Activated CD4-positive, CD25-positive, alpha-beta regulatory T cell treated with anti-CD3 and anti-CD28 coated beads, Interleukin-2, amount 50 U/mL, for 24 hours (primary cell): ENCODE data around the gene PLBD1.

Experiments
- ATAC-seq, 2 donors: fragments of 150-1000 bp; cut with Tn5 transposase; one replicate each; pipeline ENCODE4 v1.10.0; 2021; ENCODE audit warnings: mild to moderate bottlenecking in 1 of 2, moderate library complexity in 1 of 2

Gene PLBD1, protein sequence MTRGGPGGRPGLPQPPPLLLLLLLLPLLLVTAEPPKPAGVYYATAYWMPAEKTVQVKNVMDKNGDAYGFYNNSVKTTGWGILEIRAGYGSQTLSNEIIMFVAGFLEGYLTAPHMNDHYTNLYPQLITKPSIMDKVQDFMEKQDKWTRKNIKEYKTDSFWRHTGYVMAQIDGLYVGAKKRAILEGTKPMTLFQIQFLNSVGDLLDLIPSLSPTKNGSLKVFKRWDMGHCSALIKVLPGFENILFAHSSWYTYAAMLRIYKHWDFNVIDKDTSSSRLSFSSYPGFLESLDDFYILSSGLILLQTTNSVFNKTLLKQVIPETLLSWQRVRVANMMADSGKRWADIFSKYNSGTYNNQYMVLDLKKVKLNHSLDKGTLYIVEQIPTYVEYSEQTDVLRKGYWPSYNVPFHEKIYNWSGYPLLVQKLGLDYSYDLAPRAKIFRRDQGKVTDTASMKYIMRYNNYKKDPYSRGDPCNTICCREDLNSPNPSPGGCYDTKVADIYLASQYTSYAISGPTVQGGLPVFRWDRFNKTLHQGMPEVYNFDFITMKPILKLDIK

DNA sequence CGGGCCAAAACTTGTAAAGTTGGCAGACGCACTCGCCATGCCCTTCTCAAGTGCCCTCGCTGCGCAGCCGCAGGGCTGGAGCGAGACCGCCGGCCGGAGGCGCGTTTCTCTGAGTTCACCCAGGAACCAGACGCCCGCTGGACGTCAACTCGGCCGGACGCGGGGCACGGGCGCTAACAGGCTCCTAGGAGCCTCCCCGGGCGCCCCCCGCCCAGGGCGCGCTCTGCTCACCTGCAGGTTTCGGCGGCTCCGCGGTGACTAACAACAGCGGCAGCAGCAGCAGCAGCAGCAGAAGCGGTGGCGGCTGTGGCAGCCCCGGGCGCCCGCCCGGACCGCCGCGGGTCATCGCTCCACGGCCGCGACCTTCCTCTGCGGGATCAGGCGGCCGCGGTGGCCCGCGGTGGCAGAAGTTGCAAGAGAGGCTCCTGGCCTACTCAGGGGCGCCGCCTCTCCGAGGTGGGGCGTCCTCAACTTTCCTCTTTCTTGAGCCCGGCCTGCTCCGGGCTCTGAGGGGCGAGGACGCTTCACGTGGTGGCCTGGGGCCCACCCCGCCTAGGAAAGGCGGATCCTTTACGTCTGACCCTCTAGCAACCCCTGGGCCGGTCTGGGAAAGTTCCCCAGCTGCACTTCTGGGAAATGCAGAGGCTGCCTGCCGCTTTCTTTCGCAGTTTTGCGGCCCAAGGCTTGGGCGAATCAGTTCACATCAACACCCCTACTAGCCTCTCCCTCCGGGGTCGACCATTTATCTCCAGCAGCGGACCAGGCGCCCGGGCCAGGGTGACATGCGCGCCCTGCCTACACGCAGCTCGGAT, at the start of gene PLBD1:
Gene PLBD1, minus strand, starts transcription at position 533 of the 812 bp plus-strand sequence. Its CDS starts 187 bp downstream, at position 346.
- ATAC-seq: peak in 1 of 2 donors; percentile 44

DNA sequence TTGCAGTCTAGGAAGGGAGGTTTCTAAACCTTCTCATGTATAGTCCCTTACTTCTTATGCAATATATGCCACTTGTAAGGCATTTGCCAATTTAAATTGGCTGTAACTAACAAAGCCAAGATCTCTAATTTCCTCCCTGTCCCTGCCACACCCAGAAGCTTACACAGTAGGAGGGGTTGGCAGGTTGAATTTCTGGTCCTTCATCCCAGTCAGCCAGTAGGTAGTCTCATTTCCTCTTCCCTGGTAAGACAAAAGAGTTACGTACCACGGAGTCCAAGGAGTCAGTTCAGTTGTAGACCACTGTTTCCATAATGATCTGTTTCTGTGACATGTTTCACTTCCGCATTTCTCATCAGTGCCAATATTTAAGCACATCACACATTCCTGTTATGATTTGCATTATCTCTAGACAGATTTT, 47.0 kb upstream of the PLBD1 start:
- ATAC-seq: peak in 1 of 2 donors; percentile 27

DNA sequence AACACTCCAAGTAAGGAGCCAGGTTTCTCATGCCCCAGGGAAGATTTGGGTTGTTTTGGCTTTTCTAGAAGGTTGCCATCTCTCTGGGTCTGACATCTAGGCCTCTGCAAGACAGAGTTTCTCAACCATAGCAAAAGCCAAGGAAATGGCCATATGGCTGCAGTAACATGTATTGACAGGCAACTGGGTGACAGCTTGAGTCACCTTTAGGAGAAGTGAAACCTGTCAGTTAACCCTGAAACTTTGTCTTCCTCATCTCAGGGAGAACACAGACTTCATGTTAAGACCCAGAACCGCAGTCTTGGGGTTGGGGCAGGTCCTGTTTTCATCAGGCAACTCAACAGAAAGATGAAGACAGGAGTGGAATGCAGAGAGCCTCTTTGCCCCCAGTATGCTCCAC, 46.0 kb upstream of the PLBD1 start:
- ATAC-seq: peak in 1 of 2 donors; percentile 56

DNA sequence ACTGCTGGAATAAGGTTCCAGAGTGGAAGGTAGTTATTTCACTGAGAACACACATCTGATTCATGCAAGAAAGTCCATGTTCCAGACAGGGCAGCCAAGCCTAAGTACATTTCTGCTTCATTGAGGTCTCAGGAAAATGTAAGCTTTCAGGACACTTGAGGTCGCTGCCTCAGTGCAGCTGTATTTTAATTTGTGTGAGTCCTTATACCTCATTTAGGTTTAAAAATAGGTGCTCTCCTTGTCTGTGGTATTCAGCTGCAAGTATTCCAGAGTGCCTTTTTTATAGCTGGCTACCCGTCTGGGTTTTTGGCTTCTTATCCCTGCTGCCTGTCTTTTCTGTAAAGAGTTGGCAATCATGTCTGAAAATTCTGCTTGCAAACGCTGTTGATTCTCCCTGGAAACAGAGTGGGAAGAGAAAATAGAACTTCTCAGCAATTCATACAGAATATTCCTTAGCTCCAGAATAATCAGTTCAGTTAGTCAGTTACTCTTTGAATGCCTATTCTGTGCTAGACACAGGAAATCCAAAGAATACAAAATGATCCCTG, 45.3 kb upstream of the PLBD1 start:
- ATAC-seq: no peak

DNA sequence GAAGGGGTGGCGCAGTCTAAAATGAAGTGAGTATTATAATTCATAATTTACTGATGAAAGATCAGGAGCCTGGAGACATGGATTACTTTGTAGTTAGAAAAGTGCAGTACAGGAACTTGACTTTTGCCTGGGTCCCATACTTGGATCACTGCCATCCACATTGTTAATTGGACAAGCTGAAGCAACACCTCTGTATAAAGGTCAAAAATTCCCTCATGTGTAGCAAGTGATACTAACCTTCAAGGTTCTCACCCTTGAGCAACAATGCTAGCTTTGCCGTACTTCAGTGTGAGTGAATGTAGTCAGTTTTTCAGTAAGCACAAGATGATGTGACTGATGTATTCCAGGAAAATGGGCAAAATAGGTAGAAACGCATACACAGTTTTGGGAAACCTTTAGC, 44.6 kb upstream of the PLBD1 start:
- no peak for ATAC-seq

DNA sequence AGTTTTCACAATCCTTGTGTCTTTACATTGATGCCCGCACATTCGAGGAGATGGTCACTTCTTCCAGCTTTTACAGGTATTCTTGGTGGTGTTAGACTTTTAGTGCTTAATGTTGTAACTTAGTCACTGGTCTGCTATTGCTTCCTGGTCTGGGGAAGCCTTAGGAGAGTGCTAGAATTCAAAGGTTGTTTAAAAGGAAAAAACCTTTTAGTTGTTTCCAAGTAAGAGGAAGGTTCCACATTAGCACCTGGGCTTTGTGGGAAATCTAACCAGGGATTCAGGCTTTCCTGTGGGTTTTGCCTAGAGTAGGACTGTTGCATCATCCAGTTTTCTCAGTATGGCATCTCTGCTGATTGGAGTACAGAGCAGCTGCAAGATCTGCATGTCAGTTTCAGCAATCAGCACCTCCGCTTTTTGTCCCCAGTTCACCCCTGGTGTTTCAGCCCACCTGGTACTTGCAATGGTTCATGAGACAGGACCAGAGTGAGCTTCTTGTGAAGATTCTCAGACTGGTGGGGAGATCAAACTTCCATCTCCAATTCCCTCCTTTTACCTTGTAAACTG, 44.0 kb upstream of the PLBD1 start:
- ATAC-seq: no peak

DNA sequence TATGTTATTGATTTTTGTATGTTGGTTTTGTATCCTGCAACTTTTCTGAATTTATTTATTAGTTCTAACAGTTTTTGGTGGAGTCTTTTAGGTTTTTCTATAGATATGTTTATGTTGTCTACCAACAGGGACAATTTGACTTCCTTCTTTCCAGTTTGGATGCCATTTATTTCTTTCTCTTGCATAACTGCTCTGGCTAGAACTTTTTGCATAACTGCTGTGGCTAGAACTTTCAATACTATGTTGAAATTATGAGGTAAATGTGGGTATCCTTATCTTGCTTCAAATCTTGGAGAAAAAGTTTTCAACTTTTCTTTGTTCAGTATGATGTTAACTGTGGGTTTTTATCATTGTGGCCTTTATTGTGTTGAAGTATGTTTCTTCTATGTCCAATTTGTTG, 39.9 kb upstream of the PLBD1 start:
- no peak for ATAC-seq

DNA sequence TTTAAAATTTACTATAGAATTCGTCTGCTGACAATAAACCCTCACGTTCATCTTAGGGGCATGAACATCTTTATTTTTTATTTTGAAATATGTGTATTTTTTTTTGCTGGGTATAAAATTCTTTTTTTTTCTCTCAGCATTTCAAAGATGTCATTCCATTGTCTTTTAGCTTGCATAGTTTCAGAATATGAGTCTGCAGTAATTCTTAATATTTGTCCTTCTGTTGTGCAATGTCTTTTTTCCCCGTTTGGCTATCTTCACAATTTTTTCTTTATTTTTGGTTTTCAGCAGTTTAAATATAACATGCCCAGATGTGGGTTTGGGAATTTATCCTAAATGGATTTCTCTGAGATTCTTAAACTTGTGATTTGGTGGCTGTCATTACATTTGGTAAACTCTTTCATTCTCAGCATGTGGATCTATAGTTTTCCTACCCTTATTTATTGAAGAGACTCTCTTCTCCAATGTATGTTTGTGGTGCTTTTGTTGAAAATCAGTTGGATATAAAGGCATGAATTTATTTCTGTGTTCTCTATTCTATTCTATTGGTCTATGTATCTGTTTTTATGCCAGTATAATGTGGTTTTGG, 37.8 kb upstream of the PLBD1 start:
- no peak for ATAC-seq

DNA sequence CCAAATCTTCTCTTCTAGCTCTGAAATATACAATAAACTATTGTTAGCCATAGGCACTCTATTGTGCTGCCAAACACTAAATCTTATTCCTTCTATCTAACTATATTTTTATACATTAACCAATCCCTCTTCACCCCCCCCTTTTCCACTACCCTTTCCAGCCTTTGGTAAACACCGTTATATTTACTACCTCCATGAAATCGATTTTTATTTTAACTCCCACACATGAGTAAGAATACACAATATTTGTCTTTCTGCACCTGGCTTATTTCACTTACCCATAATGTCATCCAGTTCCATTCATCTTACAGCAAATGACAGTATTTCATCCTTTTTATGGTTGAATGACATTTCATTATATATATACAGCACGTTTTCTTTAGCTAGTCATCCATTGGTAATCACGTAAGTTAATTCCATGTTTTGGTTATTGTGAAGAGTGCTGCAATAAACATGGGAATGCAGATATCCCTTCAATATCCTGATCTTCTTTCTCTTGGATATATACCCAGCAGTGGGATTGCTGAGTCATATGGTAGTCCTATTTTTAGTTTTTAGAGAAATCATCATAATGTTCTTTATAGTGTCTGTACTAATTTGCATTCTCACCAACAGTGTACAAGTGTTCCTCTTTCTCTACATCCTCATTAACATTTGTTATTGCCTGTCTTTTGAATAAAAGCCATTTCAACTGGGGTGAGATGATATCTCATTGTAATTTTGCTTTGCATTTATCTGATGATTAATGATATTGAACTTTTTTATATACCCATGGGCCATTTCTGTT, 34.2 kb upstream of the PLBD1 start:
- ATAC-seq: no peak

DNA sequence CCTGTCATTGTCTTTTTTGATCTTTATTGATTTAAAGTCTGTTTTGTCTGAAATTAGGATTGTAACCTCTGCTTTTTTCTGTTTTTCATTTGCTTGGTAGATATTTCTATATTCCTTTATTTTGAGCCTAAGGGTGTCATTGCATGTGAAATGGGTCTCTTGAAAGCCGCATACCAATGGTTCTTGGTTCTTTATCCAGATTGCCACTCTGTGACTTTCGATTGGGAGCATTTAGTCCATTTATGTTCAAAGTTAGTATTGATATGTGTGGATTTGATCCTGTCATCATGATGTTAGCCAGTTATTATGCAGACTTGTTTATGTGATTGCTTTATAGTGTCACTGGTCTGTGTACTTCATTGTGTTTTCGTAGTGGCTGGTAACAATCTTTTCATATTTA, 29.8 kb upstream of the PLBD1 start:
- no peak for ATAC-seq

DNA sequence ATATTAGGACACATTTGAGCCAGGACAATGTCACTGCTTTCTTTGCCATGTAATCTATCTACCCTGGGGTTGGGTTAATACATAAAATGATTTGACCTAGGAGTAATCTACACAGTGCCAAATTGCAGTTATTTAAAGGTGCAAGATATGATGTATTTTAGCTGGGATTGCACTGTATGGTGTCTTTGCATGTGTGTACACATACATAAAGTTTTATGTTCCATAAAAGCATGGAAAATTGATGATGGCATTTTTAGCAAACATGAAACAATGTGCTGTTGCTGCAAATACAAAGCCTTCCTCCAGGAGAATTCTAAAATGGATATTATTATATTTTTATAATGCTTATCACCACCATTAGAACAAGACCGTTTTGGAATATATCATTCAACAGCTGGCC, 24.0 kb upstream of the PLBD1 start:
- ATAC-seq: no peak

DNA sequence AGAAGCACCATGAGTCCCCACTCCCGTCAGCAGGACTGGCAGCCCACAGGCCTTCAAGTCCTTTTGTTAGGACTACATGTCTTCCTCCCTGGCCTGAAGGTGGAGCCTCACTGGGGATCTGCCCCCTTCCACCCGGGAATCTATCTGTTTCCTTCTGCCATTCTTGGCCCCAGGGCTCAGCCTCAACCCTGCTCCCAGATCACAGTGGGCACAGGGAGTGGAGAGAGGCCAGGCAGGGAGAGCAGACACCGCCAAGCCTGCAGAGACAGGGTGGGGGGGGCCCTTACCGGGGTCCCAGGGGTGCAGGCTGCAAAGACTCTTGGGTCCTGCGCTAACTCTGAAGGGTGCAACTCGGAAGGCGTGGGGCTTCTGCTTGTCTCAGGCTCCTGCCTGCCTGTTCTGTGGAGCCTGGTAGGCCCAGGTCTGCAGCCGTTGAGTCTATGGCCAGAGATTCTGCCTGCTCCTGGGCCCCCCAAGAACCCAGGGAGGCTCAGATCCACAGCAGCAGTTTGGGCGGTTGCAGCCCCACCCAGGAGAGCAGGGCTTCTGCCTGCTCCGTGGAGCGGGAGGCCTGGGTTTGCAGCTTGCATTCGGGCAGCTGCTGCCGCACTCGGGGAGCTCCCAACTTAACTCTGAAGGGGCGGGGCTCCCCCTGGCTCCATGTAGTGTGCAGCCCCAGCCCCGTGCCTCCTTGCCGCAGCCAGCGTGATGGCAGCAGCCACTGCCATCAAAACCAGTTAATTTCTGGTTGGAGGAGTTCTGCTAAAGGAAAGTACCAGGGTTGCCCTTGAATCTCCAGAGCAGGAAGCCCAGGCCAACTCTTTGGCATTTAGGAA, 21.7 kb upstream of the PLBD1 start:
- no peak for ATAC-seq

DNA sequence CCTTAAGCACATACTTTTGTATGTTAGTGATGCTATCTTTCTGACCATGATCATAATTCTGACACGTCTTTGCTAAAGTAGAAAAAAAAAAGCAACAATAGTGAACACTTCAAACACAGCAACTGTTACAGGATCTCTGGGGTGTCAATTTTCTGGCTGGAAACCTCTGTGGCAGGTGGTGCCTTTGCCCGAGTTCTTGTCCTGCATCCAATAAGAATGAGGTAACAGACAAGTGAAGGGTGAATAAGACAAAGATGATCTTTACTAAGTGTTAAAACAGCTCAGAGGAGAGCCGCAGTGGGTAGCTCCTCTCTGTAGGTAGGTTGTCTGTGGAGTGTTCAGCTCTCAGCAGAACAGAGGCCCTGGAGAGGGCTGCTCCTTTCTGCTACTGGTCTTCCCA, 20.9 kb upstream of the PLBD1 start:
- ATAC-seq: no peak

DNA sequence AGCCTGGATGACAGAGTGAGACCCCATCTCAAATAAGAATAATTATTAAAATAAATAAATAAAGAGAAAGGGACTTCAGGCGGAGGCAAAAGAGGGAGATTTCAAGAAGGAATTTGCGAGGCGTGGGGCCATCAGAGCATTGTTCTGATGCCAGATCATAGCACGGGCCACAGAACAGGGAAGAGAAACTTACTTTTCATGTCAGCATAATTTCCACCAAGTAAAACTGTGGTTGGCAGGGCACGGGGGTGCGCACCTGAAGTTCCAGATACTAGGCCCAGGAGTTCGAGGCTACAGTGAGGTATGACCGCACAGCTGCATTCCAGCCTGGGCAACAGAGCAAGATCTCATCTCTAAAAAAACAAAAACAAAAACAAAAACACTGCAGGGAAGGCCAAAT, 11.0 kb upstream of the PLBD1 start:
- ATAC-seq: no peak

DNA sequence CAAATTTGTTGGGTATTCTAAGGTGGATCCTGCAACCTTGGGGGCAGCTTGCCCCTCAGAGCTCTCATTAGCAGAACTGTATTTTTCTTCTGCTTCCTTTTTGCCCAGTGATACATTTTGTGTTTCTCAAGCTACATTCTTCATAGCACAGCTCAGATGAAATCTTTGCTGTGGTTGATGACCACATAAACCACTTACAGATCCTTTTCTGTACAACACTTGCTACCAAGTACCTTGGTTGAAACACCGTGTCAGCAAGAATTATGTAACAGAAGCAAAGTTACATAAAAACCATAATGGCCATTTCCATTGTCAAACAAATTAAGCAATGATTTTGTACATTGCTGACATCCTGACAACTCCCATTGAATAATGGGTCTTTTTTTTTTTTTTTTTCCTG, 9.7 kb upstream of the PLBD1 start:
- peak in 1 of 2 donors; percentile 27 for ATAC-seq

DNA sequence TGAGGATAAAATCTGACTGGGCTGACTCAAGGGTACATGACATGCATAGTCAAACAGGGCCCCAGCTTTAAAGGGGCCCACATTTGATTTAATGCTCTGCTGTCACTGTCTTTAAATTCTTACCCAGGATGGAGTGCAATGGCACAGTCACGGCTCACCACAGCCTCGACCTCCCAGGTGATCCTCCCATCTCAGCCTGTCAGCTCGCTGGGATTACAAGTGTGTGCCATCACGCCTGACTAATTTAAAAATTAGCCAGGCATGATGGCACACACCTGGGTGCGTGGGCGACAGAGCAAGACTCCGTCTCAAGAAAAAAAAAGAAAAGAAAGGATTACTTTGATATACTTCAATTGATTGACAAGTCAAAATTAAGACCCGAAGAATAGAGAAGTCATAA, 9.2 kb upstream of the PLBD1 start:
- no peak for ATAC-seq

DNA sequence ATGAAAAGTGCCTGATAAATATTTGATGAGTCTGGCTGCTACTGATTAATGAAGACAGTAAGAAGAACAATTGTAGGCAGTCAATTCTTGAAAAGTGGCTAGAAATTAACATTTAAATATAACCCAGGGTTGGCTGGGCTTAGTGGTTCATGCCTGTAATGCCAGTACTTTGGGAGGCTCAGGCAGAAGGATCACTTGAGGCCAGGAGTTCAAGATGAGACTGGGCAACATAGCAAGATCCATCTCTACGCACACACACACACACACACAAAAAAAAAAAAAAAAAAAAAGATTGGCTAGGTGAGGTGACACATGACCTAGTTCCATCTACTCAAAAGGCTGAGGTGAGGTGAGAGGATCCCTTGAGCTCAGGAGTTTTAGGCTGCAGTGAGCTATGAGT, 7.9 kb upstream of the PLBD1 start:
- no peak for ATAC-seq

DNA sequence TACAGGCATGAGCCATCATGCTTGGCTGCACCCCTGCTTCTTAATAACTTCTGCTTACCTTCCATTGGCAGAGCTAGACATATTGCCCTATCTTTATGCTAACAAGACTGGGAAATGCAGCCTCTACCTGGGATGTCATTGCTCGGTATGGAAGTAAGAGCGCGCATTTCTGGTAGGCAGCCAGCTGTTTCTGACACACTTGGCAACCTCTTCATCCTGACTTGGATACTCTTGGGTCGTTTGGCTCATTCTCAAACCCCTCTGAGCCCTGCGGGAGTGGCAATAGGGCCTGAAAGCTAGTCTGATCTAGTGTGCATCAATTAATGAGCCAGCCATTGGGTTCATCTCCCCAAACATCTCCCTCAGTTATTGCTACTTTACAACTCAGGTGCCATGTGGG, 5.4 kb upstream of the PLBD1 start:
- ATAC-seq: no peak

DNA sequence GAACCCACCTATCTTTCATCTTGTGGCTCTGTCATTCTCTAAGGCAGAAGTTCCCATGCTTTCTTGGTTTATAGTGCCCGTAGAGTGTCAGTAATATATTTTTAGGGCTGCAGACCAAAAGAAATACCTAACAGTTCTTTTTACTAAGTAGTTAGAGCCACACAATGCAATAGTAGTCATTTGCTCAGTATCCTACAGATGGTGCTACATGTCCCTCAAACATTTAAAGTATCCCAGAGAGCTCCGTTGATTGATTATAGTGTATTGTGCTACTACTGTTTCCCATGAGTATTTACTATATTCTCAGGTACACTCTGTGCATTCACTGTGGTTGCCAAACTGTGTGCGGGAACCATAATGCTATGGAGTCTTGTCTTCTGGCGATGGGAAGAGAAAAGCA, 4.7 kb upstream of the PLBD1 start:
- ATAC-seq: no peak

DNA sequence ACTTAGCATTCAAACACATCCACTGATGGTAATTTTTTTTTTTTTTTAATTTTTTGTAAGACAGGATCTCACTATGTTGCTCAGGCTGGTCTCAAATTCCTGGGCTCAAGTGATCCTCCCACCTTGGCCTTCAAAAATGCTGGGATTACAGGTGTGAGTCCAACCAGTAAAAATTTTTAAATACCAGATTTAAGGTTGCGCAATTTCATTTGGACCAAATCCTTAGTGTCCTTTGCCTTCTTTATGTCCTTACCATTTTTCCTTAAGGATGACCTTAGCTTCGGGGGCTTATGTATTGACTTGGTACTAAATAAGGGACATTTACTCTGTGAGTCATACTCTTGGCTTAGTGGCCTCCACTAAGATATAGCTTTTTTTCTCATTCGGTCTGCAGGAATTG, 4.1 kb upstream of the PLBD1 start:
- ATAC-seq: no peak

DNA sequence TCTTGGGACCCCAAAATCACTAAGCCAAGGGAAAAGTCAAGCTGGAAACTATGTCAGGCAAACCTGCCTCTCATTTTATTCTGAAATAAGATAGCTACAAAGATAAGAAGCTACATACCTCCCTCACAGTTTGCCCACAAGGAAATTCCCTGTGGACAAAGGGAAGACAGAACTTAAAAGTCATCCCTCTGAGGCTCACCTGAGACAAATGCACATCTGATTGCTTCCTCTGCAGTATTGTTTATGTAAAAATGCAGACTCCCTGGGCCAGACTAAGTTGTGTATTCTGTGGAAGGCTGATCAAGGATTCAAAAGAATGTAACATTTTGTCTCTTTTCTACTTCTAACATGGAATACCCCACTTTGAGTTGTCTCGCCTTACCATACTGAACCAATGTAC, 2.5 kb upstream of the PLBD1 start:
- no peak for ATAC-seq
